Left cardiac atrium (tissue), 4 donors: ENCODE measurements around the gene GPR153. TPM values are rescaled to one million over a fixed set of nuclear protein-coding genes. Genes with fewer than 3 reads are reported as not detected.

Source experiments
- ATAC-seq, 2 donors: fragments of 200-7000 bp; cut with Tn5 transposase; one replicate each; pipeline ENCODE4 v1.9.1; 2020; ENCODE audit warnings: mild to moderate bottlenecking in 2 of 2, moderate library complexity in 2 of 2
- DNase-seq: peaks from one replicate; pipeline ENCODE4 v3.0.0-alpha.2; 2020
- intact Hi-C, 2 donors: fragments of 100-400 bp; cut with DNase I; formaldehyde crosslinking; loops; one replicate each; pipeline versions ENCODE4 v1.14.1 to v1.15.1; 2022 to 2023
- total RNA-seq, 2 donors: library from RNA; stranded (reverse); fragmentation: NEBNext Ultra II Directional; extraction: Animal tissue kit (Norgen Biotek cat#: 25700); gene quantifications; one replicate each; pipeline ENCODE4 v1.2.1, GENCODE V29; 2021
- donor health status: DM: no; HTN: yes; CAD: no.
- donor health status: DM: no; HTN: yes; CAD: no; lungs with severe emphysema.
- donor health status: DM: yes; HTN: yes; CAD: no.
- donor health status: Dilated cardiomyopathy.

The GPR153 gene
- total RNA-seq, 2 donors from 2014 or later, result 9.7 to 10.5 TPM

- ATAC-seq, result no peak
- no peak for DNase-seq
- intact Hi-C loops, result no loop called here
These were observed 11.6 kb upstream of the GPR153 start for GRCh38 chr1:6272452-6272851.

GRCh38 chr1:6271554-6271953 is 10.7 kb upstream of the GPR153 start:
- DNase-seq (no peak), ATAC-seq (peak in 1 of 2 donors; percentile 8)
- intact Hi-C loops, result no loop called here

DNA sequence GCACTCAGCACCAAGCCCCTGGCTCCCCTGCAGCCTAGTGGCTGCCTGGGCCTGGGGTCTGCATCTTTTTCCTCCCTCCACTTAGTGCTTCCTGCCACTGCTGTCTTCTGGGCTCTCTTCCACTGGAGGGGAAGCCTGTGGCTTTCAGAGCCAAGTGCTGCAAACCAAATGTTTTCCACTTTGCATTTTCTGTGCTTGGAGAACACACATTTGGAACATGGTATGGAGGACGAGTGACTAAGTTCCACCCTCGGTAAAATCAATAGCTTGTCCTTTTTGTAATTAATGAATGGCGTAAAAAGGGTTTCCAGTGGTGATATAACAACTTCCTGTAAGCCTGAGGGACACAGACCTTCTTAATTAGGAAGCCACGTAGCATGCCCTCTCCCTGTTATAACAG is 10.1 kb upstream of the GPR153 start:
- intact Hi-C loops, result no loop called here
- ATAC-seq, result no peak

GRCh38 chr1:6270401-6270800 is 9.5 kb upstream of the GPR153 start:
- ATAC-seq (no peak), DNase-seq (no peak)
- intact Hi-C loops, result no loop called here

More for the DNA sequence above, 10.1 kb upstream of the GPR153 start:
- no peak for DNase-seq

- DNase-seq (no peak), ATAC-seq (no peak)
- intact Hi-C loops, result no loop called here
These were observed 9.0 kb upstream of the GPR153 start for GRCh38 chr1:6269720-6270400.

- DNase-seq, result no peak
- no peak for ATAC-seq
- intact Hi-C loops, result no loop called here
These were observed 8.4 kb upstream of the GPR153 start for GRCh38 chr1:6269296-6269695.

- DNase-seq (no peak), ATAC-seq (peak in 1 of 2 donors; percentile 23)
- intact Hi-C loops, result no loop called here
These were observed 7.5 kb upstream of the GPR153 start for GRCh38 chr1:6268415-6268814.

GRCh38 chr1:6267686-6268322 is 6.9 kb upstream of the GPR153 start:
- DNase-seq, result no peak
- intact Hi-C loops, result no loop called here
- no peak for ATAC-seq

DNA sequence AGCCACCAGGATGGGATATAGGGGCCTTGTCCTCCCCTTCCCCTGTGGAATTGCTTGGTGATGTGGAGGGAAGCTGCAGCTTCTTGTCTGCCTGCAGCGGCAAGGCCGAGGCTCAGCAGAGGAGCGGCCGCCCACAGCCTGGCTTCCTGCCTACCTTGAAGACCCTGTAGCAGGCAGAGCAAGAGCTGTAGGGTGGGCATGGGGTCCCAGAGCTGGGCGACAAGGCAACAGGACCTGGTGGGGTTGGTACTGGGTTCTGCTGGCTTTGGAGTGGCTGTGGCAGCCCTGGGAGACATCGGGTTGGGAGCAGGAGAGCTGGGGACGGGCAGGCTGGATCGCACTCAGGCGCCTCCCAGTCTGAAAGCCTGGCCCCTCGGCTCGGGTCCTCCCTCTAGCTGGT is 5.7 kb upstream of the GPR153 start:
- DNase-seq, result no peak
- no peak for ATAC-seq
- intact Hi-C loops, result no loop called here

DNA sequence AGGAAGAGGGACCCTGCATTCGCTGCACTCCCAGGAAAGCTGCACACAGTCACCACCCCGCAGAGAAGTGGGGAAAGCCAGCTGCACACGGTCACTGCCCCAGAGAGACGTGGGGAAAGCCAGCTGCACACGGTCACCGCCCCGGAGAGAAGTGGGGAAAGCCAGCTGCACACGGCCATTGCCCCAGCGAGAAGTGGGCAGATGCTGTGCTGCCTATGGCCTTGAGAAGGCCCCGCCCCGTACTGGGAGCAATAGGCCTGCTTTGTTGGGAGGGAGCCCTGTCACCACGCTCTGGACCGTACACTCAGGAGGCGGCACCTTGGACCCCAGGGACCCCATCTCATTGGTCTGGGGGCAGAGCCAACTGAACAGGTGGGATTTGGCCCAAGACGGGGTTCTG is 4.3 kb upstream of the GPR153 start:
- no peak for ATAC-seq

DNA sequence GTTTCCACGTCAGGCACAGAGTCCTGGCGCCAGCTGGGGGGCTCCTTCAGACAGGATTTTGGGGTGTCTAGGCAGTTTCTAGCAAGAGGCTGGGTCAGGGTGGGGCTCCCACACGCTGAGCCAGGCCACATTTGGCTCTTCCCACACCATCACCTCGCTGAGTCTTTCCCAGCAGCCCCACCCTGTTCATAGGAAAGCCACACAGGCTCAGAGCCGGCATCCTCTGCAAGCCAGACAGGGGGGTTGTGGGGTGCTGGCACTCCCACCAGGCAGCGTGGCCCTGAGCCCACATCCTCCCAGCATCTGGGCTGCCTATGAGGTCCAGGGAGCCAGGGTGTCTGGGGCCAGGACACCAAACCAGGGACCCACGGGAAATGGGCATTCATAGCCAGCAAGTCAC is 2.8 kb upstream of the GPR153 start:
- ATAC-seq, result peak in 1 of 2 donors; percentile 2

More for the DNA sequence above, 4.3 kb upstream of the GPR153 start:
- intact Hi-C loops, result no loop called here
- no peak for DNase-seq

GRCh38 chr1:6262555-6263420 is 1.9 kb upstream of the GPR153 start:
- intact Hi-C loops, result no loop called here
- DNase-seq, result peak; percentile 66
- peak; percentile 43 to 47 for ATAC-seq

More for the DNA sequence above, 2.8 kb upstream of the GPR153 start:
- no peak for DNase-seq
- intact Hi-C loops, result no loop called here

- ATAC-seq (peak in 1 of 2 donors; percentile 5), DNase-seq (no peak)
- intact Hi-C loops, result no loop called here
These were observed 707 bp upstream of the GPR153 start for GRCh38 chr1:6261615-6261995.

- ATAC-seq (peak; percentile 19 to 29), DNase-seq (peak; percentile 52)
- intact Hi-C loops, result no loop called here
These were observed 414 bp downstream of the GPR153 start for GRCh38 chr1:6260433-6260934.

DNA sequence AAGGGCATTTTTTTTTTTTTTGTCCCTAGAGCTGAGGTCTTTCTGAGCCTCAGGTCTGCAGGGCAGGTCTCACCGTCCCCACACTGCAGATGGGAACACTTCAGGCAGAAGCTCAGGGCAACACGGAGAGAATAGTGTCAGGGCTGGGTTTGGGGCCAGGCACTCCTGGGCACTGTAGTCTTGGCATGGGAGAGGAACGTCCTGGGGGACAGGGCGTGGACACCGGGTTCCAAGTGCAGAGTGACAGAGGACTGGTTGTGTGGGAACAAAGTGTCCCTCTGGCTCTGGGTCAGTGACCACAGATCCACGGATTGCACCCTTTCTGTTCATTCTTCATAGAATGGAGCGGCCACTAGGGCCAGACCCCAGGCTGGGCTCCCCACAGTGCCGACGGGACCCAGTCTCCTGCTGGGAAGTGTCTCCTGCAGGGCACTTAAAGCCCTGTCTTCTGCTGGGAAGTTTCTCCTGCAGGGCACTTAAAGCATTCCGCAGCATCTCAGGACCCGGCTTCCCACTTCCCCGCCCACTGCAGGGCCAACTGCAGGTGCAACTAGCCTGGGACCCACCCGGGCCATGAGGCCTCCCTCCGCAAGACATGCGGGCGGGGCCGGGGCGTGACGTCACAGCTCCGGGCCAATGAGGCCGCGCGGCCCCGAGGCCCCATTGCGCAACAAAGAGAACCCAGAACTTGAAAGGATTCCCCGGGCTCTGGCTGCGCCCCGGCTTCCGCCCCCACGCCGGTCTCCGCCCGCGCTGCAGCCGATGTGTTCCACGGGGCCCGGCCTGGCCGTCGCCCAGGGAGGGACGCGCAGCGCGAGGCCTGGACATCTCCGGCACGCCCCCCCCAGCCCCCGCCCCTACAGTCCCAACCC is 1.2 kb downstream of the GPR153 start:
- ATAC-seq (peak; percentile 73 to 77), DNase-seq (peak; percentile 92)
- intact Hi-C loops, result no loop called here

- no peak for ATAC-seq
- intact Hi-C loops, result no loop called here
- no peak for DNase-seq
These were observed 2.2 kb downstream of the GPR153 start for GRCh38 chr1:6258675-6259074.

- intact Hi-C loops, result no loop called here
- ATAC-seq (no peak), DNase-seq (no peak)
These were observed 3.3 kb downstream of the GPR153 start for GRCh38 chr1:6257541-6258069.

DNA sequence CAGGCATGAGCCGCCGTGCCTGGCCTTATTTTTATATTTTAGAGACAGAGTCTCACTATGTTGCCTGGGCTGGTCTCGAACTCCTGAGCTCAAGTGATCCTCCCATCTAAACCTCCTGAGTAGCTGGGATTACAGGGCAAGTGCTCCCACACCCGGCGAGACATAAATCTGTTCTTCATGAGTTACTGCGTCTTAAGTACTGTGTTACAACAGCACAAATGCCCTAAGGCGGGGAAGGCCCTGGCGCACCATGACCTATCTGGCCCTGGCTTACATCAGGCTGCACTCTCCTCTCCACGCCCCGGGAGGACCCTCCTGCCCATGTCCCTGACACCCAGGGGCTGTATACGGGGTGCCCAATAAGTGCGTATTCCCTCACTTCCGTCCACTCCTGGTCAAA is 4.3 kb downstream of the GPR153 start:
- intact Hi-C loops, result no loop called here
- no peak for DNase-seq
- no peak for ATAC-seq

- no peak for DNase-seq
- intact Hi-C loops, result no loop called here
- no peak for ATAC-seq
These were observed 6.2 kb downstream of the GPR153 start for GRCh38 chr1:6254691-6255090.
